HL-60 (cell line): Measurements from ENCODE around the gene TMEM170A.

Experiments
- DNase-seq, 2 experiments: peaks; one replicate each; pipeline ENCODE4 v3.0.0-alpha.2; 2010 to 2020; ENCODE audit warnings: low read depth in 1 of 2, low spot score in 1 of 2
- H3K27ac ChIP-seq: fragments of 250-450 bp; sonication (Bioruptor Pico); replicated peaks from 2 replicates; pipeline ENCODE4 v1.5.1; 2020; ENCODE audit warnings: mild to moderate bottlenecking, moderate library complexity
- H3K27me3 ChIP-seq: fragments of 250-450 bp; sonication (Bioruptor Pico); 2 replicates; pipeline ENCODE4 v1.5.1; 2021; ENCODE audit warnings: mild to moderate bottlenecking, moderate library complexity; ENCODE audit not compliant: insufficient read depth, poor library complexity, severe bottlenecking
- H3K4me3 ChIP-seq: replicated peaks from 2 replicates; pipeline ENCODE4 v1.5.1; 2011; ENCODE audit warnings: mild to moderate bottlenecking, control low read depth, low read length; ENCODE audit not compliant: insufficient read depth
- GABPA ChIP-seq: IDR thresholded peaks from 2 replicates; pipeline ENCODE4 v1.6.1; 2012; ENCODE audit warnings: low read depth
- POLR2AphosphoS5 ChIP-seq: IDR thresholded peaks from 2 replicates; pipeline ENCODE4 v1.6.1; 2012; ENCODE audit warnings: low read depth
- REST ChIP-seq: IDR thresholded peaks from 2 replicates; pipeline ENCODE4 v1.6.1; 2012; ENCODE audit warnings: low read depth; ENCODE audit not compliant: insufficient replicate concordance
- SPI1 ChIP-seq: IDR thresholded peaks from 2 replicates; pipeline ENCODE4 v1.6.1; 2012; ENCODE audit warnings: low read depth, mild to moderate bottlenecking, borderline replicate concordance
- TF ChIP-seq, protein P1 (sequence below): IDR thresholded peaks from one replicate; pipeline ENCODE4 v1.5.1; 2011; ENCODE audit warnings: low read length, control low read depth, inconsistent platforms; ENCODE audit not compliant: insufficient read depth

Gene TMEM170A

DNA sequence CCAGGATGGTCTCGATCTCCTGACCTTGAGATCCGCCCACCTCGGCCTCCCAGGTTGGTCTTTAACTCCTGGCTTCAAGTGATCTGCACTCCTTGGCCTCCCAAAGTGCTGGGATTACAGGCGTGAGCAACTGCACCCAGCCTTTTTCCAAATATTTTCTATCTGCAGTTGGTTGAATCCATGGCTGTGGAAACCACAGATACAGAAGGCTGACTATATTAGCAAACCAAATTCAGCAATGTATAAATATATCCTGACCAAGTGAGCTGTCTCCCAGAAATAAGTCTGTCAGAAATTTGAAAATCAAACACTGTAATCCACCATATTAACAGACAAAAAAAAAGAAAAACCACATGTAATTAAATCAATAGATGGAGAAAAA, 40.8 kb downstream of the TMEM170A start:
- Histone ChIP-seq H3K27me3 (no peaks in the 10 kb centered on the region), H3K27ac (no peak overlapping the region), H3K4me3 (no peak overlapping the region)
- TF ChIP-seq REST (no peak), POLR2AphosphoS5 (no peak), SPI1 (no peak), GABPA (no peak)
- TF ChIP-seq, protein P1, sequence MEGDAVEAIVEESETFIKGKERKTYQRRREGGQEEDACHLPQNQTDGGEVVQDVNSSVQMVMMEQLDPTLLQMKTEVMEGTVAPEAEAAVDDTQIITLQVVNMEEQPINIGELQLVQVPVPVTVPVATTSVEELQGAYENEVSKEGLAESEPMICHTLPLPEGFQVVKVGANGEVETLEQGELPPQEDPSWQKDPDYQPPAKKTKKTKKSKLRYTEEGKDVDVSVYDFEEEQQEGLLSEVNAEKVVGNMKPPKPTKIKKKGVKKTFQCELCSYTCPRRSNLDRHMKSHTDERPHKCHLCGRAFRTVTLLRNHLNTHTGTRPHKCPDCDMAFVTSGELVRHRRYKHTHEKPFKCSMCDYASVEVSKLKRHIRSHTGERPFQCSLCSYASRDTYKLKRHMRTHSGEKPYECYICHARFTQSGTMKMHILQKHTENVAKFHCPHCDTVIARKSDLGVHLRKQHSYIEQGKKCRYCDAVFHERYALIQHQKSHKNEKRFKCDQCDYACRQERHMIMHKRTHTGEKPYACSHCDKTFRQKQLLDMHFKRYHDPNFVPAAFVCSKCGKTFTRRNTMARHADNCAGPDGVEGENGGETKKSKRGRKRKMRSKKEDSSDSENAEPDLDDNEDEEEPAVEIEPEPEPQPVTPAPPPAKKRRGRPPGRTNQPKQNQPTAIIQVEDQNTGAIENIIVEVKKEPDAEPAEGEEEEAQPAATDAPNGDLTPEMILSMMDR, result no peak
- DNase-seq, result no peak

- DNase-seq, result no peak
- Histone ChIP-seq H3K27ac (peak overlapping the region; percentile 50), H3K27me3 (no peaks in the 10 kb centered on the region), H3K4me3 (no peak overlapping the region)
- TF ChIP-seq GABPA (no peak), POLR2AphosphoS5 (no peak), REST (no peak), SPI1 (no peak)
- TF ChIP-seq, protein P1, result no peak
These were observed 42.7 kb downstream of the TMEM170A start for GRCh38 chr16:75421820-75422126.

DNA sequence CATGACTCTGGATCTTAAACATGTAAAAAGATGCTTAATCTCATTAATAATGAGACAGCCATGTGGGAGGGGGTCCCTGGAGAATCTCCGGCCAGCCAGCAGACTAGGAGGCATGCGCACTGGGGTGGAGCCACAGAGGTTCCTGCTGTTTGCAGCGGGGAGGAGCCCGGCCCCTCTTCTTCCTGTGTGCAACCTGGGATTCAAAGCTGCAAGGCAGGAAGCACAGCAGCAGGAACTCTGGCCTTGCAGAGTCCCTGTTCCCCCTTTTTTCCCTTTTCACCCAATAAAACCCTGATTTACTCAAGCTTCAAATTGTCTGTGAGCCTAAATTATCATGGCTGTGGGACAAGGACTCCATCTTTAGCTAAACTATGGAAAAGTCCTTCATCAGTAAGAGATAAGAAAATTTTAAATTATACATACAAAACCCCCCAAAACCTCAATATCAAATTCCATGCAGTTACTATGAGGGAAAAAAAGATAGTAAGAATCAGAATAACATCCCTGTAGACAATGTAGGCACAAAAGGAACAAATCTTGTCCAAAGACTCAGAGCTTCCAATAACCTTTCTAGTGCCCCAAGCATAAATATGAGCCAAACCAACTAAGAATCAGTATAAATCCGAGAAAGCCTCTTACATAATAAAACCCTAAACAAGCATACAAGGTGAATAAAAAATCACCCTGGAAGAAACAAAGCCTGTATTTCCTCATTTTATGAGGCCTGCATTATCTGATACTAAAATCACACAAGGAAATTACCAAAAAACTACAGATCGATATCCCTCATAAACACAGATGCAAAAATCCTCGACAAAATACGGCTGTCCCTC, 43.3 kb downstream of the TMEM170A start:
- TF ChIP-seq SPI1 (peak; percentile 7; the same call in 1 of the 2 replicates), GABPA (peak; percentile 69), REST (no peak), POLR2AphosphoS5 (0 out of 2 replicates have a peak, but pooled peaks have one; percentile 33)
- TF ChIP-seq, protein P1, result no peak
- peak overlapping the region; percentile 16; the same call in 1 of the 2 replicates for H3K4me3 ChIP-seq
- peak; percentile 38 to 76 for DNase-seq
- no peaks in the 10 kb centered on the region for H3K27me3 ChIP-seq
- H3K27ac ChIP-seq, result peak overlapping the region; percentile 50
